ENCODE data around the gene ZNF121.
"Not testable (repeated sequence)": the region's sequence is repeated elsewhere in the genome, so short reads cannot be mapped to it uniquely, and the experiment has no call there.

The ZNF121 gene

GRCh38 chr19:9610484-9611113, 26.3 kb upstream of the ZNF121 start:
- DNase-seq (ENCODE audit: low read depth), result no peak
- H3K4me3 ChIP-seq (replicated peaks; ENCODE audit: low read depth, low read length), result no peak overlapping the region
- TF ChIP-seq CTCF (IDR thresholded peaks at IDR 0.05; ENCODE audit: low read length, missing control alignments), result no peak

- no peak overlapping the region for H3K4me3 ChIP-seq (replicated peaks; ENCODE audit: low read depth, low read length)
- DNase-seq (ENCODE audit: low read depth), result no peak
- TF ChIP-seq CTCF (IDR thresholded peaks at IDR 0.05; ENCODE audit: low read length, missing control alignments), result no peak
Observed at GRCh38 chr19:9608912-9609311, 24.6 kb upstream of the ZNF121 start.

- H3K4me3 ChIP-seq (replicated peaks; ENCODE audit: low read depth, low read length), result no peak overlapping the region
- DNase-seq (ENCODE audit: low read depth), result peak; percentile 77
- TF ChIP-seq CTCF (IDR thresholded peaks at IDR 0.05; ENCODE audit: low read length, missing control alignments), result no peak
Observed at GRCh38 chr19:9597027-9597426, 12.7 kb upstream of the ZNF121 start.

GRCh38 chr19:9586764-9587163, 2.5 kb upstream of the ZNF121 start:
- peak; percentile 79 for TF ChIP-seq CTCF (IDR thresholded peaks at IDR 0.05; ENCODE audit: low read length, missing control alignments)
- DNase-seq (ENCODE audit: low read depth), result peak; percentile 80
- H3K4me3 ChIP-seq (replicated peaks; ENCODE audit: low read depth, low read length), result no peak overlapping the region

GRCh38 chr19:9582081-9582725, 2.1 kb downstream of the ZNF121 start:
- not testable (repeated sequence) for DNase-seq (ENCODE audit: low read depth); H3K4me3 ChIP-seq (replicated peaks; ENCODE audit: low read depth, low read length)

GRCh38 chr19:9580728-9581127, 3.6 kb downstream of the ZNF121 start:
- DNase-seq (ENCODE audit: low read depth), result no peak
- no peak overlapping the region for H3K4me3 ChIP-seq (replicated peaks; ENCODE audit: low read depth, low read length)
- TF ChIP-seq CTCF (IDR thresholded peaks at IDR 0.05; ENCODE audit: low read length, missing control alignments), result no peak

GRCh38 chr19:9570255-9570654, 14.0 kb downstream of the ZNF121 start:
- H3K4me3 ChIP-seq (replicated peaks; ENCODE audit: low read depth, low read length), result no peak overlapping the region
- TF ChIP-seq CTCF (IDR thresholded peaks at IDR 0.05; ENCODE audit: low read length, missing control alignments), result no peak
- no peak for DNase-seq (ENCODE audit: low read depth)

Measured in fibroblast of pulmonary artery (primary cell).